ENCODE measurements around the gene GFPT2.

The GFPT2 gene

DNA sequence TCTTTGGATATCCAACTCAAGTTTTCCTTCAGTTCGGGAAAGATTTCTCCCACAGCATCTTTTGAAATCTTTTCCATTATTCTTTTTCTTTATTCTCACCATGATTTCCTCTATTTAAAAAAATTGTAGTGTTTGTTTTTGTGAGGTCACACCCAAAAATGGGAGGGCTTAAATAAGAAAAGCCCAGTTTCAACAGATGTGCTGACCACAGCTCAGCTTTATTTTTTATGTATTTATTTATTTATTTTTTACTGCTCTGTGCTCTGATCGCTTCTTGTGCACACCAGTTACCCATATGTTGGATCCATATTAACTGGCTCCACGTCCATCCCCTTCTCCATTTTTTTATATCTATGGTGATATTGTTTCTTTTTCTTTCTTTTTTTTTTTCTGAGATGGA lies 20.3 kb downstream of the GFPT2 start:
- no peak for DNase-seq

DNA sequence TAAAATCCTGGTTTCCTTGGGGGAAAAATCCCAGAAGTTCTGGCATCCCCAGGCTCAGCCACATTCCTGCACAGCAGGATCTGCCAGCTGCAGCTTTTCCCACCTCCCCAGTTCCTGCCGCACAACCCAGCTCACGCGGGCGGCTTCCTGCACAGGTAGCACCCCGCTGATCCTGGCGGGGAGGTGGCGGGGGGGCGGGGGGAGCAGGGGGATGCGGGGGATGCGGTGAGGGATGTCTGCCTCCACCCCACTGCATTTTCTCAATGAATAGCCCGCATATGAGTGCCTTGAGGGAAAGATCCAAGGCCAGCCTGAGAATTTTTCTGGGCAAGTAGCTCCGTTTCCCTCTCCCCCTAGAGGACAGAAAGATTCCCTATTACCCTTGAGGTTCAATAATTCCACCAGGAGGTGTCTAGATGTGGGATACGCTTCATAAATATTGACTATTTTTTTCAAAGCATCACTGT lies 21.1 kb downstream of the GFPT2 start:
- no peak for DNase-seq

DNA sequence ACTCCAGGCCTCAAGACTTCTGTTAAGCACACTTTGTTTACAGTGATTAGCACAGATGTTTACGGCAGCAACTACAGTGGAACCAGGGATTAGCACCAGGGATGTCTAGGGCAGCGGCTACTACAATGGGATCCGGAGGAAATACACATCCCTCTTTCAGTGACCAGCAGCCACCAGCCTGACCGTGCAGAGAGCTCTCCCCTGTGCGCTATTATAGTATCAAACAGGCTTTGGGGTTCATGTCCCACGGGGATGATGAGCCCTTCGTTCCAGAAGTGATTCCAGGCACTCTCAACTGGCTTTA lies 21.5 kb downstream of the GFPT2 start:
- no peak for DNase-seq

DNA sequence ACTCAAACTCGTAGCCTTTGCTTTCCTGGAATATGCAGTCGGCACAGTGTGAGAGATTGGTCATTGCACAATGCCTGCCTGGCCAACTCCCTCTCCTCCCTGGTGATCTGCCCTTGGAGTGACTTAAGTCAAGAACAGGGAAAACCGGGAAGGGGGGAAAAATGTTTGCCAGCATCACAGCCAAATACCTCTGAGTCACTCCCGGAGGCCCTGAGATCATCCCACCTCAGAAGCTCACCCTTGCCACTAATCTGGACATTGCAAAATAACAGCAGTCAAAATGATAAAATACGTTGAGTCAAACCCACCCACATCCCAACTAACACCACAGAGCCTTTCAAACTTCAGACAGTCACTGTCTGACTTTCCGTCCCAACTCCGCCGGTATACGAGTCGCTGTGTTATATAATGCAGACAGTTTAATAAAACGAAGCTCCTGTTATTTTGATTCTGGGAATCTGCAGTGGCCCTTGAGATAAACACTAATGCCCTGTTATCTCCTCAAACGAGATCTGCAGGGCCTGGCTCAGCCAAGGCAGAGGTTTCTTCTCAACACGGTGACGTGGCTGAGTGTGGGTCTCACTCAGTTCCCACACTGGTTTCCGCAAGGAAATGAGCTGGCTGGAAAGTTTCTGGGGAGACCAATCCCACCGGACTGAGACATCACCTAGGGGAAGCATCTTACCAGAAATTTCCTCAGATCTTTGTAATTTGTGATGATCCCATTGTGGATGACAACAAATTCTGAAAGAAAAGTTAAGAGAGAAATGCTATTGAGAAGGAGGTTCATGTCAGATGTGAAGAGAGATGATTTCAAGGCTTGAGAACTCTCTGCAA lies 22.1 kb downstream of the GFPT2 start:
- no peak for DNase-seq

DNA sequence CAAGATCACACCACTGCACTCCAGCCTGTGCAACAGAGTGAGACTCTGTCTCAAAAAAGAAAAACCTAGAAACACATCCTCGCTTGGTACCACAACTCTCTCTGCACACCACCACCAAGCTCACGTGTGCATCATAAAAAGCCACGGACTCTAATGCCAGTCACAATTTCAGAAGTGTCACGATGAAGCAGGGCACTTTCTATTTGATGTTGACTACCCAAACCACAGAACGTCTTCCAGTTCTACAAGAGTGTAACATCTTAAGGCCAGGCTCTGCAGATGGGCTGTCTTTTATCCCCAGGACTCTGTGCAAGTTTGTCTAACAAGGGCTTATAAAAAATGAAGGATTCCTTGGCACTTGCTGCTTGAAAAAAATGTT lies 22.9 kb downstream of the GFPT2 start:
- no peak for DNase-seq

DNA sequence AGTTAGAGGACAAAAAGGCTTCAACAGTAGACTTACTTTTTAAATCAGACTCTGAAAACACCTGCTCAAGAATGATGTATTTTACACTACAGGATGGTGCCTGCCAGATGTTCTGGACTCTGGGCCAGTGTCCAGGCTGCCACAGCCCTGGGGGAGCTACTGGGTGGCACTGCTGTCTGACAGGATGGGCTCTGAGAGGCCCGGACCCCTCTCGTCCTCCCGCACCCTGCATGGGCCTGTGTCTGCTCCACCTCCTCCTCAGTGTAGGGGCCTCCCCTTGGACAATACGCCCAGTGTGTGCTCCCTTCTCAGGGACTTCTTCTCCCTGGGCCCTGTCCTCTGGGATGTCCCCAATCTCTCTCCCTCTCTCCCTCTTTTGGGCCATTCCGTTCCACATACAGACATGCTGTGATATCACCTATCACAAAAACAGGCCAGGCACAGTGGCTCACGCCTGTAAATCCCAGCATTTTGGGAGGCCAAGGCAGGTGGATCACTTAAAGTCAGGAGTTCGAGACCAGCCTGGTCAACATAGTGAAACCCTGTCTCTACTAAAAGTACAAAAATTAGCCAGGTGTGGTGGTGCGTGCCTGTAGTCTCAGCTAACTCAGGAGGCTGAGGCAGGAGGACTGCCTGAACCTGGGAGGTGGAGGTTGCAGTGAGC lies 23.4 kb downstream of the GFPT2 start:
- no peak for DNase-seq

DNA sequence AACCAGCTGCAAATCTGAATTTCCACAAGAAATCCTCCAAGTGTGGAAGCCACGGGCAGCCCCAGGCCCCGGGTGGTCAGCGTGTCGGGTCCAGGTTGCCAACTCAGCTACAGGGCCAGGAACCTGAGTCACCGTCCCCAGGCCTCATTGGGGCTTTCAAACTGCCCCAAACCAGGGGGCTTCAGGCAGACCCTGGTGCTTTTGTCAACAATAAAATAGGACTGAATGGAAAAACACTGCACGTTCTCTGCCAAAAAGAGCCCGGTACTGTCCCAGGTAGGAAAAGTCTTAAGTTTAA lies 24.0 kb downstream of the GFPT2 start:
- no peak for DNase-seq

DNA sequence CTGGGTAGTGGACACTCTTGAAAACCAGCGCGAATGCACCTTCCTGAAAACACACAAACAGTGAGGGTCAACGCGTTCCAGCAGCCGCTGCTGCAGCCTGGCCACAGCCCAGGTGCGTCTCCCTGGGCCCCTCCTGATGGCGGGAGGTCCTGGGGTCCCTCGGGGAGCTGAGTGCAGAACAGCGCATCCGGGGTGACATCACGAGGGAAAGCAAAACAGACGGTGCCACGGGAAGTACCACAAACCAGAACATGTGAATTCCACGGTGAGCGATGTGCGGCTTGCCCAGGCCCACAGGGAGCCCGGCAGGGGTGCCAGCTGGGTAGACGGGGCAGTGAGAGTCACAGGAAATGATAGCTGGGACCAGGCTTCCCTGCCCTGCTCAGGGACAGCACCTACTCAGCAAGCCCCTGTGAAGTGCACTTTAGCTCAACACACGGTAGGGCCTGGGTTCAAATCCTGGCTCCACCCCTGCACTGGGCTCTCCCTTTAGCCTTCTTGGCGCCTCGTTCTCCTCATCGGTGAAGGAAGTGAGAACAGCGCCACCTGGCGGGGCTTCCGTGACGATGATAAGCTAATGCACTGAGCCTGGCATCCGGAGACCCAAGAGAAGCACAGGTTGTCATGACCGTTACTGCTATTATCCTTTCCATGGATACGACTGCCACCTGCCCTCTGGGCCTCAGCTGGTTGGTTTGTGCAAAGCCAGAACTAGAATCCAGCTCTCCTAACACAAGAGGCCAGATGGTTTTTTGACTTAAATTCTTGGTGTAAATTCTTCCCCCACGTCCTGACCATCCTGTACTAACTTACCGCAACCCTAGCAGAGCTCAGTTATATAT lies 24.6 kb downstream of the GFPT2 start:
- peak; percentile 55 for DNase-seq

DNA sequence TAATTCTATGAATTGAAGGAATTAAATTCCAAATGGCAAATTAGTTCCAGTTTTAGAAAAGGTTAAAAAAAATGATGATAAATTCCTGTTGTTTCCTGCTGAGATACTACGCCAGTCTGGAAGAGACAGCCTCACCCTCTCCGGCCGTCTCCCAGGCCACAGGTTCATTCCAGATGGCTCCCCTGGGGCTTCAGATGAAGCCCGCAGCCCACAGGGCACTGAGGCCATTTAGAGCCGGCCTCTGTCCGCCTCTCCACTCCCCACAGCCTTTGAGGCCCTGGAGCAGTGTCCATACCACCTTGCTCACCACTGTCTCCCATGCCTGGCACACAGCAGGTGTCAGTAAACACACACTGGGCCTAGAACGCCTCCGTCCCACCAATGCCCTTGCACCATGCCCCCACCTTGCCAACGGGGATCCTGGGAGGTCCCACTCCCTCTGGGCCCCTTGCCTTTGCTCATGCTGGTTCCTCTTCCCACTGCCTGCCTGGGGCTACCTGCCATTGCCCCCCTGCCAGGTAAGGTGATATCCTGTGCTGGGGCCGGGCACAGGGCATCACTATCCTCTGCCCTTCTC lies 26.1 kb downstream of the GFPT2 start:
- no peak for DNase-seq

DNA sequence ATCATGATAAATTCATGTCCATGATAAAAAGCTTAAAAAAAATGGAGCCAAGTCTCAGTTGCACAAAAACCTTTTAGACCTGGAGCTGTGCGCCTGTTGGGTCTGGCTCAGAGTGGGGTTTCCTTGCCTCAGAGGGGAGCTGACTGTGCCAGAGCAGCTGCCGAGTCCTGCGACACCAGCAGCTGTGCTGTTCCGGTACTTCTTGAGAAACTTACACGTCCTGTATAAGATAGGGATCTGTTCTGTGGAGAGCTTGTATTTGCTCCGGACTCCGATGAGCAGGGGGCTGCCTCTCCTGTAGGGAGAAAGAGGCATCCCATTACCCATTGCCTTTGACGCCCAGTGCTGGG lies 28.6 kb downstream of the GFPT2 start:
- DNase-seq = no peak

DNA sequence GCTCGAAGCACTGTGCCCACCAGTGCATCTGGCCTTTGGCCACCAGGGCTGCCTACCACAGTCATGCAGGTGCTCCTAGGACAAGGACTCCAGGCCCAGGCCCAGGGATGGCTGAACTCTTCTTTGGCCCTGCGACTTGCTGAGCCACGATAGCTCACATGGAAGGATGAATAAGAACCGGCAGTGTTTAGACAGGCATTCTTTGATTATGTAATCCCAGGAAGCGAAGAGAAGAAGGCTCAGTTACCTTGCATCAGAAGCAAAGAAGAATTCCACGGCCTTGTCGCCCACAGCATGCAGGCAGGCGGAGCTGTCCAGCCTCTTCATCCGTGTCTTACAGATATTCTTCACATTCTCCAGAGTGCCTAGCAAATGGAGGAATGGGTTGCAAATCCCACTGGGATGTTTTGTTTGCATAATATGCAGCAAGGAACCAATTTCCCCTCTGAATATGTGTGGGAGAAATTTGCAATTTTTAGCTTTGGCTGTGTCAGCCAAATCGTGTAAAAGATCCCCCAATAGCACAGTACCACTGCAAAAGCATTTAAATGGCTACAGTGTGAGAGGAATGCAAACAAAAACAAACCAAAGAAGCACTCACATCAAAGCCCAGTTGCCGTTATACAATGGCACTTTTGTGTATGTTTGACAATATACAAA lies 29.1 kb downstream of the GFPT2 start:
- DNase-seq = no peak

DNA sequence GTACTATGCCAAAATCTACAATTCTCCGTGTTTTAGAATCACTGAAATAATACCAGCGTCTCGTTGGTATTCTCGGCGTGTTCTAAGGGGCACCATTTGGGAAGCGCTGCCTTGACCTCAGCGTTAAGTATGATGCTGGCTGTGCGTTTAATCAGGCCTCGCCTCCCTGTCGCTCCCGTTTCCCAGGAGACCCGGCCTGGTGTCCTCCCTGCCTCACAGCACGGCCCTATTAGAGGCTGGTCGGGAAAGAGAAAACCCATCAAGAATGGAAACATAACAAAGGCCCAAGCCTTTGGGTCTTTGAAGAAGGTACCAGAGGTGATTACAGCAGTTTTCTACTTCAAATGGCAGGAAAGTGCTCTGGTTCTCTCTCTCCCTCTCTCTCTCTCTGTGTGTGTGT lies 30.0 kb downstream of the GFPT2 start:
- DNase-seq = no peak

DNA sequence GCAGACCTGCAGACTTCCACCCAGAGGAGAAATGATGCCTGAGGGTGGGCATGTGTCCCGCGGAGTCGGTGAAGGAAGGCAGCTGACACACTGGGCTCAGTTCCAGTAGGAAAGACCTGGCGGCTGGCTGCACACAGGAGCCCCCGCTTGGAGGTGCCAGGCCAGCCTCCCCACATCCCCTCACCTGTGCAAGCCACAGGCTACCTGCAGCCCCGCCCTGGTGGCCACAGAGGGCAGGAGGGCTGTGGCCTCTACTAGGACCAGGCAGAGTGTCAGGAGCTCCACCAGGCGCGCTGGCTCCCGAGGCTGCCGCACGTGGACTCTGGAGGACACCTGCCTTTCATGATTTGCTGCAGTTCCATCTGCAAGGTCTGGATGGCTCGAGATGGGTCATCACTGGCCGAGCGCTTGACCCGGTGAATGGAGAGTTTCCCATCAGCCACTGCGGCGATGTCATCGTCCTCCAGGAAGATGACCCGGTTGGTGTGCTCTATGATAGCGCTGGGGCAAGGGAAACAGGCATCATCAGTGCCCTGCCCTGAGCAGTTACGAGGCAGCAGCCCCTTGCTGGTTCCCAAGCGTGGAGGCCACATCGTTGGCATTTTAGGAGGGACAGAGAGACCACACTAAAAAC lies 34.6 kb downstream of the GFPT2 start:
- DNase-seq = no peak

DNA sequence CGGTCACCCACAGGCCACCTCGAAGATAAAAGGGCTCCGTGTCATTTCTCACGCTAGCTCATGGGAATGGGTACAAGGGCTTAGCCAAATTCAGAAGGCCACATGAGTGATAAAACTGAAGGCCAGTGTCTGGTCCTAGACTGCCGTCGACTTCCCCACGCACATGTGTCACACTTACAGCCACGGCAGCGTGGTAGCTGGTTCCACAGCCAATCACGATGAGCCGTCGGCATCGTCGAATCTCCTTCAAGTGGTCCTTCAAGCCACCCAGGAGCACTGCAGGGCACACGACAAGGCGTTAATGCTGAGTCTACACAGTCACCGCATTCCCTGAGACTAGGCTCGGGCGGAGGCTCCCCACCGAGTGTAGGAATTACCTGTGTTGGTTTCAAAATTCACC lies 36.5 kb downstream of the GFPT2 start:
- DNase-seq = no peak

DNA sequence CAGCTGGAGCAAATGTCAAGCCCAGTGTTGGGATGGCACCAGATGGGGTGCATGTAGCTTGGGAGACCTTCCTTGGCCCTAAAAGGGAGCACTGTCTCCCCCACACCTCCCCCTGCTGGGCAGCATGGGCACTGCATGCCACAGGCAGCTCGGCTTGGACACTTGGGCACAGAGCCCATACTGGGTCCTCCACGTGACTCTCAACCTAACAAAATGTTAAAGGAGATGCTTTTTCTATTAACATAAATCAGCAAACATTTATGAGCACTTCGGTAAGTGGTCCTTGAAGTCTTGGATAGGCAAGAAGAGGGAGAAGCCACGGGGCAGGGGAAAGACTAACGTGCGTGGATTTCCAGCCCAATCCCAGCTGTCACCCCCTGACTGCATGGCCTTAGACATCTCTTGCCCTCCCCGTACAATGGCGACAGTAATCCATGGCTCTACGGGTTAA lies 37.3 kb downstream of the GFPT2 start:
- DNase-seq = peak; percentile 4

DNA sequence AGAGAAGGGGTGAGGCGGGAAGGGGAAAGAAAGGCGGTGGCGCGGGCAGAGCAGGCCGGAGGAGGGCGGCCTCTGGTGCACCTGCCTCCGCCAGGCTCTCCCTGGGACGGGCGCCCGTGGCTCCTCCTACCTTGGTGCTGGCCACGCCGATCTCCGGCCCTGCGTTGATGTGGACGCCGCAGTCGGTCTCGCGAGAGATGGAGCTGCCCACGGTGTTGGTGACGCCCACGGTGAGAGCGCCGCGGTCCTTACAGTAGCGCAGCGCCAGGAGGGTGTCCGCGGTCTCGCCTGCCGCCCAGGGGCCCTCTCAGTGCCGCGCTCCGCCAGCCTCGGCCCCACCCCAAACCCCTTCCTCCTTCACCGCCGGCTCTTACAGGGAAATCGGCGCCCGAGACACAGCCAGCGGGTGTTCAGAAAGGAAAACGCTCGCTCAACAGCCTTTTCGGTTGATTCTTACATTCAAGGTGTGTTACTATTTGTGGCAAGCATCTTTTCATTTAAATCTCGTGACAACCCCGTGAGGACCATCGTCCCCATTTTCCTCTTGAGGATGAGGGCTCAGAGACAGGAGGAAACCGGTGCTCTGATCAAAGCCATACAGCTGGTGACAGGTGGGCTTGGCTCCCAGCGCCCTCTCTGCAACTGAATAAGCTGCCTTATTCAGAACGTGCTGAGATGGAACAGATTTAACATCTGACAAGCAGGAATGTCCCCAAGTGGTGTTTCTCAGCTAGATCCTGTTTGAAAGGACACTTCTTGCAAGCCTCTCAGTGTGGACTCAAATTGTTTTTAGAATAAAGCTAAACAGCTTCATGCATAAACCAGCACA lies 39.2 kb downstream of the GFPT2 start:
- no peak for DNase-seq

DNA sequence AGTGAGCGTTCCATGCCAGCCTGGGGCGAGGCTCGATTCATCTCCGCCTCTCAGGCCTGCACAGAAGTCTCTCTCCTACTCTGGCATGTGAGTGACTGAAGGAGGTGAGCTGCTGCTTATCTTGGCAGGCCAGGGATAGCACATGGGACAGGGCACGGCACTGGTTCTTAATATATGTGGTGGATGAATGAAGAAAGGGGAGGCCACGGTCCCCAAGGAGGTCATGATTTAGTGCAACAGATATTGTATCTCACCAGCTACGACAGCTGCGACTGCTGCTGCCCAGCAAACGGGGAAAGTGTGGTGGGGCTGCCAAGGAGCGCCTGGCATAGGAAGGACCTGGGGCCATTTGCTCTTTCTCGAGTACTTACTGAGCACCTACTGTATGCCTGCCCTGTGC lies 41.9 kb downstream of the GFPT2 start:
- DNase-seq = no peak

DNA sequence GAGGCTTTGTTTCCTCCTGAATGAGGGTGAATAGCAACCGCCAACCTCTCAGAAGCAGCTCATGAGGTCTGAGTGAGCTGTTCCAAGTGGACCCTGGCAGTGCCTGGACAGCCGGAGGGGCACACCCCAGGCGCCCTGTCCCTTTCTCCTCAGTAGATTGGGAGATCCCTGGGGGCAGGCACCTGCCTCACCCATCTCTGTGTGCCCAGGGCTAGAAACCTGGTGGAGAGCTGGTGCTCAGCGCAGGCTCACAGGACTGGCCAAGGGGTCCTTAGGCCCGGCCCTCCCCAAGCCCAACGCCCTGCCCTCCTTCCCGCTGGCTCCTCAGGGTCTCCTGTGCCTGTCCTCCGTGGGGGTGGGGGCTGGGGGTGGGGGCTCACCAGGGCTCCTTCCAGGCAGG lies 46.3 kb downstream of the GFPT2 start:
- DNase-seq = no peak

DNA sequence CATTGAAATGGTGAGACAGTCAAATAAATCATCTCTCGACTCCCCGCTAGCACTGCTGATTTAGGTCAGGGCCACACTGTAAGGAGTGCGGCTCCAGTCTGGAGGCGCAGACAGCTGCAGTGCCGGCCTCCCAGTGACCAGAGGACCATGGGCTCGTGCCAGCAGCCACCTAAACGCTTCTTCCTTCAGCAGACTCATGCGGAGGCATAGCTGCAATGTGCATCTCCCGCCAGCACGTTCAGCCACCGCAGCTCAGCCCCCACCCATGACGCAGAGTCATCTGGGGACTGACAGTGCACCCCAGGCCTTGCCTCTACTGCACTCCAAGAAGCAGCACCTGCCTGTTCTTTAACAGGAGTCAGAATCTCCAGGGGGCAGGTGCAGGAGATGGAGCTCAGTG lies 47.7 kb downstream of the GFPT2 start:
- no peak for DNase-seq

DNA sequence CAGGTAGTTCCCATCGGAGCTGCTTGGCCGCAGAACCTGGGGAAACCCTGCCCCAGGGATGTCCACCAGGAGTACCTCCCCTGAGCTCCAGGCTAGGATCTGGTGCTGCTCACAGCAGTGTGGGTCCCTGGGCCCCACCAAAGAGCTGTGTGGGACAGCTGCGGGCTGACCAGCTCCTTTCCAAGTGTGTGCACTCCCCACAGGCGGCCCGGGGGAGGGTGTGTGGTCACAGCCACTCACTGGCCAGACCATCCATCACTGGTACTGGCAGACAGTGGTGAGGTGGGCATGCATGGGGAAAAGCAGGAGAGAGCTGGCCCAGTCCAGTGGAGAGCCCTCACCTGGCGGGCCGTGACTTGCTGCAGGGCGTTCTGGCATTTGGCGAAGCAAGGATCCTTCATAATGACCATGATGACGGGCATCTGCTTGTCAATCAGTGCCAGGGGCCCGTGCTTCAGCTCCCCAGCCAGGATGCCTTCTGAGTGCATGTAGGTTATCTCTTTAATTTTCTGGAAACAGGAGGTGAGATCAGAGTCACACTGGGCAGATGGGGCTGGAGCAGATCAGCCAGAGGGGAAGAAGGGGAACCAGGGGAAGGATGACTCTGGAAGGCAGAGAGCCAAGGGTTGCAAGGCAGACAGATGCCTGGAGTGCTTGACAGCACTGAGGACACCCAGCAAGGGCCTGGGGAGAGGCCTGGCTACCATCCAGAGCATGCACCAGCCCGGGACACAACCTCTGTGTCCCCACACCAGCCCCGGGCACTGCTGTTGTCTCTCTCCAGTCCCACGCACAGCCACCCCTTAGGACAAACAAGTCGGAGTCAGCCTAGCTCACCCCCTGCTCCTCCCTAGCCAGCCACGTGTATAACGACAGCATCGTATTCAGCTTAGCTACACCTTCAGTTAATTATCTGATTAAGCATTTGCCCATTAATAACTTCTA lies 48.4 kb downstream of the GFPT2 start:
- DNase-seq = no peak

DNA sequence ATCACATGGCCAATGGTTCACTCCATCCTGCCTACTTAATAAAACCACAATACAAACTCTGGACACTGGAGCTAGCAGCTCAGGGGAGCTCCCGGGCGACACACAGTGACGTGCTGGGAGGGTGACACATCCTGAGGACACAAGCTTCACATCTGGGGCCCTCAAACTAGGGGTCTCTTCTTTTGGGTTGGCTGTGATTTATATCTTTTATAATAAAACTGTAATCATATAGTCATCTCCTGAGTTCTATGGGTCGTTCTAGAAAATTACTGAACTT lies 49.2 kb downstream of the GFPT2 start:
- no peak for DNase-seq

All from KG1 (cell line).